RWPE2 (cell line): ENCODE measurements around the gene ATP2A1.

Source experiments
- ATAC-seq: fragments of 200-7000 bp; cut with Tn5 transposase; 3 replicates; pipeline ENCODE4 v1.9.1; 2021; ENCODE audit warnings: low read depth
- DNase-seq: peaks from one replicate; pipeline ENCODE4 v3.0.0-alpha.2; 2020; ENCODE audit warnings: low spot score
- H3K27ac ChIP-seq: fragments of 450-650 bp; 2 replicates; pipeline ENCODE4 v1.5.1; 2017; ENCODE audit warnings: mild to moderate bottlenecking; ENCODE audit not compliant: poor library complexity, severe bottlenecking
- H3K27me3 ChIP-seq: fragments of 250-450 bp; sonication (Bioruptor Pico); 2 replicates; pipeline ENCODE4 v1.5.1; 2021; ENCODE audit warnings: mild to moderate bottlenecking, moderate library complexity; ENCODE audit not compliant: insufficient read depth, poor library complexity, severe bottlenecking
- H3K36me3 ChIP-seq: fragments of 250-450 bp; sonication (Bioruptor Pico); 2 replicates; pipeline ENCODE4 v1.5.1; 2020; ENCODE audit warnings: low read depth, mild to moderate bottlenecking, moderate library complexity
- H3K4me1 ChIP-seq: fragments of 250-450 bp; sonication (Bioruptor Pico); 2 replicates; pipeline ENCODE4 v1.5.1; 2021; ENCODE audit warnings: mild to moderate bottlenecking, moderate library complexity; ENCODE audit not compliant: insufficient read depth, poor library complexity, severe bottlenecking
- H3K4me3 ChIP-seq: fragments of 250-450 bp; sonication (Bioruptor Pico); 2 replicates; pipeline ENCODE4 v1.5.1; 2021; ENCODE audit warnings: mild to moderate bottlenecking, moderate library complexity; ENCODE audit not compliant: severe bottlenecking
- H3K9me3 ChIP-seq: fragments of 250-450 bp; sonication (Bioruptor Pico); 2 replicates; pipeline ENCODE4 v1.5.1; 2021; ENCODE audit warnings: mild to moderate bottlenecking, moderate library complexity; ENCODE audit not compliant: severe bottlenecking
- CTCF ChIP-seq: fragments of 450-650 bp; IDR thresholded peaks from one replicate; pipeline ENCODE4 v1.5.1; 2017; ENCODE audit warnings: mild to moderate bottlenecking, moderate library complexity; ENCODE audit not compliant: poor library complexity, severe bottlenecking

ATP2A1 gene

GRCh38 chr16:28875134-28876018 lies 2.9 kb upstream of the ATP2A1 start:
- no peak for ATAC-seq
- Histone ChIP-seq H3K4me3 (no peak overlapping the region), H3K36me3 (peaks cover 25% of the 10 kb centered on the region), H3K27me3 (no peaks in the 10 kb centered on the region), H3K9me3 (no peaks in the 10 kb centered on the region), H3K4me1 (peaks cover 4% of the 10 kb centered on the region), H3K27ac (no peak overlapping the region)
- TF ChIP-seq CTCF, result no peak
- no peak for DNase-seq

- Histone ChIP-seq H3K9me3 (no peaks in the 10 kb centered on the region), H3K27me3 (no peaks in the 10 kb centered on the region), H3K4me3 (no peak overlapping the region), H3K27ac (no peak overlapping the region), H3K36me3 (peaks cover 18% of the 10 kb centered on the region), H3K4me1 (peaks cover 4% of the 10 kb centered on the region)
- ATAC-seq, result no peak
- TF ChIP-seq CTCF, result no peak
- DNase-seq, result no peak
Measured at GRCh38 chr16:28876019-28876659, 2.1 kb upstream of the ATP2A1 start.

- Histone ChIP-seq H3K4me3 (no peak overlapping the region), H3K27me3 (no peaks in the 10 kb centered on the region), H3K9me3 (no peaks in the 10 kb centered on the region), H3K27ac (no peak overlapping the region), H3K36me3 (peaks cover 14% of the 10 kb centered on the region), H3K4me1 (peaks cover 4% of the 10 kb centered on the region)
- ATAC-seq (no peak), DNase-seq (no peak)
- no peak for TF ChIP-seq CTCF
Measured at GRCh38 chr16:28876973-28877654, 1.2 kb upstream of the ATP2A1 start.

GRCh38 chr16:28877655-28878000 lies 660 bp upstream of the ATP2A1 start:
- TF ChIP-seq CTCF, result no peak
- no peaks in the 10 kb centered on the region for H3K27me3 ChIP-seq
- ATAC-seq (no peak), DNase-seq (no peak)
- H3K4me1 ChIP-seq, result peaks cover 4% of the 10 kb centered on the region
- H3K4me3 ChIP-seq, result no peak overlapping the region
- H3K27ac ChIP-seq, result no peak overlapping the region
- H3K36me3 ChIP-seq, result peaks cover 14% of the 10 kb centered on the region
- no peaks in the 10 kb centered on the region for H3K9me3 ChIP-seq
